Fibroblast of lung (primary cell): ENCODE results near the gene PLEKHO2. TPM values are rescaled to one million over a fixed set of nuclear protein-coding genes. Genes with fewer than 3 reads are reported as not detected.

Source experiments
- DNase-seq, 2 donors: peaks; one replicate each; pipeline versions ENCODE4 v3.0.0 to v3.0.0-alpha.2; 2010; ENCODE audit warnings: low read depth in 2 of 2
- H2AFZ ChIP-seq: 2 replicates; pipeline ENCODE4 v1.5.1; 2012; ENCODE audit warnings: low read length, control low read depth, inconsistent platforms
- H3K27ac ChIP-seq: 2 replicates; pipeline ENCODE4 v1.5.1; 2011; ENCODE audit warnings: low read length, control low read depth; ENCODE audit not compliant: insufficient read depth
- H3K27me3 ChIP-seq: 2 replicates; pipeline ENCODE4 v1.5.1; 2011; ENCODE audit warnings: mild to moderate bottlenecking, low read length; ENCODE audit not compliant: control insufficient read depth, insufficient read depth
- H3K36me3 ChIP-seq: 2 replicates; pipeline ENCODE4 v1.5.1; 2011; ENCODE audit warnings: low read length; ENCODE audit not compliant: control insufficient read depth, insufficient read depth
- H3K4me1 ChIP-seq: 2 replicates; pipeline ENCODE4 v1.5.1; 2011; ENCODE audit warnings: low read length; ENCODE audit not compliant: control insufficient read depth, insufficient read depth; ENCODE audit errors: extremely low read depth
- H3K4me2 ChIP-seq: 2 replicates; pipeline ENCODE4 v1.5.1; 2011; ENCODE audit warnings: low read length, control low read depth; ENCODE audit not compliant: insufficient read depth; ENCODE audit errors: extremely low read depth
- H3K4me3 ChIP-seq, 4 experiments: fragments of 200-600 bp in 1 of 4; sonication (generic) in 1 of 4; replicated peaks in 1 of 4; 2 replicates each; pipeline ENCODE4 v1.5.1; 2011 to 2016; ENCODE audit warnings: low read length in 4 of 4, low read depth in 3 of 4, mild to moderate bottlenecking in 3 of 4, control low read depth in 2 of 4, inconsistent platforms in 1 of 4, mixed read lengths in 1 of 4; ENCODE audit not compliant: insufficient read depth in 1 of 4; ENCODE audit errors: control extremely low read depth in 1 of 4
- H3K79me2 ChIP-seq: 2 replicates; pipeline ENCODE4 v1.5.1; 2012; ENCODE audit warnings: mild to moderate bottlenecking, low read length, inconsistent platforms; ENCODE audit not compliant: control insufficient read depth, insufficient read depth
- H3K9ac ChIP-seq: 2 replicates; pipeline ENCODE4 v1.5.1; 2011; ENCODE audit warnings: mild to moderate bottlenecking, low read length, control low read depth; ENCODE audit not compliant: insufficient read depth
- H3K9me3 ChIP-seq: 2 replicates; pipeline ENCODE4 v1.5.1; 2012; ENCODE audit warnings: low read depth, low read length; ENCODE audit not compliant: control insufficient read depth, insufficient read depth
- H4K20me1 ChIP-seq: 2 replicates; pipeline ENCODE4 v1.5.1; 2011; ENCODE audit warnings: low read length; ENCODE audit not compliant: control insufficient read depth, insufficient read depth; ENCODE audit errors: extremely low read depth
- CTCF ChIP-seq, 2 donors: IDR thresholded peaks in 1 of 2; conservative IDR thresholded peaks in 1 of 2; 1 replicate in 1 of 2; 2 replicates in 1 of 2; pipeline ENCODE4 v1.5.1; 2011 to 2012; ENCODE audit warnings: low read length in 2 of 2, control low read depth in 1 of 2, inconsistent platforms in 1 of 2, low read depth in 1 of 2, mild to moderate bottlenecking in 1 of 2
- EZH2 ChIP-seq: IDR thresholded peaks from 2 replicates; pipeline ENCODE4 v1.5.1; 2012; ENCODE audit warnings: low read length, control low read depth, mild to moderate bottlenecking; ENCODE audit errors: missing control alignments
- polyA plus RNA-seq, 2 donors: library from polyadenylated mRNA; depleted of rRNA in 1 of 2; stranded (reverse) in 1 of 2; unstranded in 1 of 2; fragments of >200 nt; gene quantifications; 2 replicates each; pipeline ENCODE4 v1.2.1, GENCODE V29; 2011 to 2012; ENCODE audit warnings: missing spikeins in 1 of 2
- total RNA-seq: library from RNA; depleted of rRNA; stranded (reverse); fragments of >200 nt; gene quantifications from 2 replicates; pipeline ENCODE4 v1.2.1, GENCODE V29; 2014

The PLEKHO2 gene
- total and polyA plus RNA-seq, 2 donors (not counting 1 experiment from before 2014, with no cell fraction given): 78.6 to 163 TPM

GRCh38 chr15:64845831-64846595, 4.3 kb downstream of the PLEKHO2 start:
- H4K20me1 ChIP-seq: peaks cover 4% of the 10 kb centered on the region
- H3K27me3 ChIP-seq: no peaks in the 10 kb centered on the region
- H3K79me2 ChIP-seq: peaks cover 71% of the 10 kb centered on the region
- no peak for DNase-seq
- TF ChIP-seq EZH2 (no peak), CTCF (conservative IDR thresholded peaks at IDR 0.05 in 1 of 2, IDR thresholded peaks at IDR 0.05 in 1 of 2; ENCODE audit: low read depth in 1 of 2, low read length in 2 of 2) (no peak)
- peak overlapping the region; percentile 23 for H3K27ac ChIP-seq
- peaks cover 24% of the 10 kb centered on the region for H3K4me1 ChIP-seq
- H3K4me2 ChIP-seq: peak overlapping the region; percentile 62
- H2AFZ ChIP-seq: no peak overlapping the region
- H3K9me3 ChIP-seq: no peaks in the 10 kb centered on the region
- H3K9ac ChIP-seq: no peak overlapping the region
- H3K36me3 ChIP-seq: peaks cover 9% of the 10 kb centered on the region
- peak overlapping the region; percentile 22 to 99 (median 22) for H3K4me3 ChIP-seq

DNA sequence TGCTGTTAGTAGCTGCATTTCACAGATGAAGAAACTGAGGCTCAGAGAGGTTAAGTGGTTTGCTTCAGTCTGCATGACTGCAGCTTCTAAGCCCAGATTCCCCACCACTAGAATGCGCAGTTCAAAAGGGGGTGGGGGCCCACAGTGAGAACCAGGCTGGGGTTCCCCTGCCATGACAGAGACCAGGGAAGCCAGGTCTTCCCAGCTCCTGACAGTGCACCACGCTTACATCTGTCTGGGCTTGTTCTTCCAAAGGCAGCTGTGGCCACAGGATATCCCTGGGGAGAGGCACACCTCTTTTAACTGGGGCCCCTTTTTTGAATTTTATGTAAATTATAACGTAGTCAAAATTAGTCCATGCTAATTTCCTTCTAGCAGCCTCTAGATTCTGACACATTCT, 5.3 kb downstream of the PLEKHO2 start:
- Histone ChIP-seq H3K4me3 (peak overlapping the region in 1 of 4 experiments; percentile 38), H3K27me3 (no peaks in the 10 kb centered on the region), H4K20me1 (peaks cover 4% of the 10 kb centered on the region), H3K9ac (no peak overlapping the region), H3K27ac (no peak overlapping the region), H3K36me3 (peaks cover 12% of the 10 kb centered on the region), H3K4me1 (peaks cover 33% of the 10 kb centered on the region), H3K79me2 (peaks cover 72% of the 10 kb centered on the region), H2AFZ (no peak overlapping the region), H3K4me2 (no peak overlapping the region), H3K9me3 (no peaks in the 10 kb centered on the region)
- no peak for DNase-seq
- TF ChIP-seq CTCF (conservative IDR thresholded peaks at IDR 0.05 in 1 of 2, IDR thresholded peaks at IDR 0.05 in 1 of 2; ENCODE audit: low read depth in 1 of 2, low read length in 2 of 2) (no peak), EZH2 (no peak)

DNA sequence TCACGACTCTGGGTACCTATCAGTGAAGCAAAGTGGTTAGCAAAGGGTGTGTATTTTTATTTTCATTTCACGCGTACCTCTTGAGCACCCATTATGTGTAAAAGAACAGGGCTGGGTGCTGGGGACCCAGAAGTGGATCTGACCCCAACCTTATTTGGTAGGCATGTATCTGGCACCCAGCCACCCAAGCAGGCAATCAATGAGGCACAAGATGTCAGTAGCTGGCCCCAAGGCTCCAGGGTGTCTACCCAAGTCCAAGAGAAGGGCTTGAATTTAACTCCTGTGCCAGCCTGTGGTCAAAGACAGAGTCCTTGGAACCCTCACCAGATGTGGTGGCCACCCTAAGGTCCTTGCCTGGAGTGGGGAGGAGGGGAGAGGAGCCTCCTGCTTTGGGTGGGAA, 5.7 kb downstream of the PLEKHO2 start:
- Histone ChIP-seq H2AFZ (no peak overlapping the region), H3K4me1 (peaks cover 37% of the 10 kb centered on the region), H3K9ac (no peak overlapping the region), H3K79me2 (peaks cover 72% of the 10 kb centered on the region), H3K36me3 (peaks cover 12% of the 10 kb centered on the region), H3K27me3 (no peaks in the 10 kb centered on the region), H3K27ac (no peak overlapping the region), H3K4me3 (peak overlapping the region in 1 of 4 experiments; percentile 38), H3K4me2 (no peak overlapping the region), H3K9me3 (no peaks in the 10 kb centered on the region), H4K20me1 (peaks cover 4% of the 10 kb centered on the region)
- TF ChIP-seq EZH2 (no peak), CTCF (conservative IDR thresholded peaks at IDR 0.05 in 1 of 2, IDR thresholded peaks at IDR 0.05 in 1 of 2; ENCODE audit: low read depth in 1 of 2, low read length in 2 of 2) (no peak)
- no peak for DNase-seq
